DOHH2 (cell line): ENCODE results near the gene KATNBL1.

ENCODE experiments used
- H3F3A ChIP-seq: fragments of 200-600 bp; sonication (generic), shearing (Covaris generic); 2 replicates; pipeline ENCODE4 v1.6.0; 2016; ENCODE audit warnings: antibody characterized with exemption, mild to moderate bottlenecking; ENCODE audit not compliant: control insufficient read depth, insufficient read depth
- H3K27ac ChIP-seq: fragments of 200-600 bp; sonication (generic); 2 replicates; pipeline ENCODE4 v1.5.1; 2014; ENCODE audit warnings: low read depth, mild to moderate bottlenecking, low read length, moderate library complexity
- H3K27me3 ChIP-seq: fragments of 200-600 bp; sonication (generic); 2 replicates; pipeline ENCODE4 v1.6.1; 2014; ENCODE audit warnings: mild to moderate bottlenecking, low read length, mixed read lengths; ENCODE audit not compliant: control insufficient read depth
- H3K36me3 ChIP-seq: fragments of 200-600 bp; sonication (generic); 2 replicates; pipeline ENCODE4 v1.6.1; 2014; ENCODE audit warnings: mild to moderate bottlenecking, low read length, moderate library complexity, mixed read lengths; ENCODE audit not compliant: control insufficient read depth
- H3K4me1 ChIP-seq: fragments of 200-600 bp; sonication (generic); 2 replicates; pipeline ENCODE4 v1.6.1; 2014; ENCODE audit warnings: mild to moderate bottlenecking, low read length, mixed read lengths; ENCODE audit not compliant: control insufficient read depth
- H3K4me2 ChIP-seq: fragments of 200-600 bp; sonication (generic); 2 replicates; pipeline ENCODE4 v1.6.0; 2014; ENCODE audit warnings: mild to moderate bottlenecking, low read length, moderate library complexity
- H3K4me3 ChIP-seq: fragments of 200-600 bp; sonication (generic); 2 replicates; pipeline ENCODE4 v1.5.1; 2014; ENCODE audit warnings: mild to moderate bottlenecking, low read length, mixed read lengths
- H3K79me2 ChIP-seq: fragments of 200-600 bp; sonication (generic); 2 replicates; pipeline ENCODE4 v1.6.1; 2014; ENCODE audit warnings: mild to moderate bottlenecking, low read length, mixed read lengths; ENCODE audit not compliant: control insufficient read depth
- H3K9me2 ChIP-seq: fragments of 200-600 bp; sonication (generic); replicated peaks from 2 replicates; pipeline ENCODE4 v1.6.1; 2014; ENCODE audit warnings: mild to moderate bottlenecking, low read length, mixed read lengths; ENCODE audit not compliant: control insufficient read depth
- H3K9me3 ChIP-seq: fragments of 200-600 bp; sonication (generic); 2 replicates; pipeline ENCODE4 v1.6.1; 2014; ENCODE audit warnings: antibody characterized with exemption, low read length, mixed read lengths; ENCODE audit not compliant: control insufficient read depth, insufficient read depth
- H4K20me1 ChIP-seq: fragments of 200-600 bp; sonication (generic); 2 replicates; pipeline ENCODE4 v1.6.0; 2014; ENCODE audit warnings: low read depth, mild to moderate bottlenecking, antibody characterized with exemption, low read length, moderate library complexity; ENCODE audit not compliant: control insufficient read depth, insufficient read depth
- CTCF ChIP-seq: fragments of 200-600 bp; sonication (generic); IDR thresholded peaks from one replicate; pipeline ENCODE4 v1.5.1; 2014; ENCODE audit warnings: antibody characterized with exemption, mild to moderate bottlenecking, low read depth, low read length; ENCODE audit not compliant: poor library complexity, severe bottlenecking
- EZH2phosphoT487 ChIP-seq: fragments of 200-600 bp; sonication (generic); IDR thresholded peaks from 2 replicates; pipeline ENCODE4 v1.6.1; 2017; ENCODE audit warnings: borderline replicate concordance, mild to moderate bottlenecking, antibody characterized with exemption, low read length, moderate library complexity, mixed read lengths

KATNBL1 gene

GRCh38 chr15:34106423-34106822, 103.5 kb downstream of the KATNBL1 start:
- Histone ChIP-seq H3K36me3 (peaks cover 12% of the 10 kb centered on the region), H3K9me3 (no peaks in the 10 kb centered on the region), H3K4me3 (no peak overlapping the region), H3K4me1 (peaks cover 16% of the 10 kb centered on the region), H3K27ac (no peak overlapping the region), H4K20me1 (no peaks in the 10 kb centered on the region), H3K9me2 (no peaks in the 10 kb centered on the region), H3K27me3 (no peaks in the 10 kb centered on the region), H3K79me2 (peaks cover 23% of the 10 kb centered on the region), H3K4me2 (no peak overlapping the region), H3F3A (no peaks in the 10 kb centered on the region)
- TF ChIP-seq EZH2phosphoT487 (no peak), CTCF (no peak)

GRCh38 chr15:34102175-34102925, 107.5 kb downstream of the KATNBL1 start:
- Histone ChIP-seq H3F3A (no peaks in the 10 kb centered on the region; the same call in 1 of the 2 replicates), H3K9me3 (no peaks in the 10 kb centered on the region), H3K79me2 (peaks cover 64% of the 10 kb centered on the region), H3K9me2 (no peaks in the 10 kb centered on the region), H3K36me3 (peaks cover 23% of the 10 kb centered on the region), H4K20me1 (no peaks in the 10 kb centered on the region), H3K27ac (peak overlapping the region; percentile 20), H3K4me2 (peak overlapping the region; percentile 81), H3K4me3 (peak overlapping the region; percentile 96), H3K27me3 (no peaks in the 10 kb centered on the region), H3K4me1 (peaks cover 26% of the 10 kb centered on the region)
- TF ChIP-seq CTCF (no peak), EZH2phosphoT487 (no peak)

GRCh38 chr15:34101366-34102174, 108.3 kb downstream of the KATNBL1 start, which contains the start of the genes EMC7 and PGBD4:
EMC7 (minus strand) TSS chr15:34101862; CDS start chr15:34101839, 23 bp downstream.
PGBD4 (plus strand) TSS chr15:34102083; CDS start chr15:34102532, 449 bp downstream.
- no peaks in the 10 kb centered on the region for H3K9me2 ChIP-seq
- H3F3A ChIP-seq, result no peaks in the 10 kb centered on the region; the same call in 1 of the 2 replicates
- H3K79me2 ChIP-seq, result peaks cover 70% of the 10 kb centered on the region
- no peaks in the 10 kb centered on the region for H4K20me1 ChIP-seq
- H3K4me1 ChIP-seq, result peaks cover 26% of the 10 kb centered on the region
- H3K4me2 ChIP-seq, result peak within 1 kb of the TSS; percentile 94
- peak within 1 kb of the TSS; percentile 96 for H3K4me3 ChIP-seq
- peak within 1 kb of the TSS; percentile 37 for H3K27ac ChIP-seq
- TF ChIP-seq EZH2phosphoT487 (no peak), CTCF (no peak)
- H3K36me3 ChIP-seq, result peaks cover 23% of the 10 kb centered on the region
- H3K9me3 ChIP-seq, result no peaks in the 10 kb centered on the region
- H3K27me3 ChIP-seq, result no peaks in the 10 kb centered on the region
